HEK293 (cell line): Measurements from ENCODE around the gene ARHGAP10.

ENCODE experiments used
- CTCF ChIA-PET: fragments of 350-600 bp; formaldehyde crosslinking; extraction: SDS; loops from one replicate; lab custom pipeline; 2021; ENCODE audit warnings: antibody characterized with exemption; lab: Yijun Ruan, JAX
- POLR2A ChIA-PET: fragments of 300-600 bp; formaldehyde crosslinking; extraction: SDS; loops from one replicate; lab custom pipeline; 2020; ENCODE audit warnings: antibody characterized with exemption, inconsistent platforms; lab: Yijun Ruan, JAX
- H3K27ac ChIP-seq: fragments of 200-500 bp; sonication (Bioruptor generic); 2 replicates; pipeline ENCODE4 v1.5.1; 2014; ENCODE audit warnings: low read depth, low read length, control low read depth, inconsistent platforms; ENCODE audit errors: extremely low read depth
- H3K36me3 ChIP-seq, 2 experiments: fragments of 200-500 bp in 1 of 2; sonication (Bioruptor generic) in 1 of 2; 1 replicate in 1 of 2; 2 replicates in 1 of 2; pipeline ENCODE4 v1.5.1; 2014 to 2017; ENCODE audit warnings: inconsistent platforms in 2 of 2, low read length in 2 of 2; ENCODE audit not compliant: control insufficient read depth in 2 of 2, insufficient read depth in 1 of 2
- H3K4me1 ChIP-seq: fragments of 200-500 bp; sonication (Bioruptor generic); 2 replicates; pipeline ENCODE4 v1.5.1; 2014; ENCODE audit warnings: mild to moderate bottlenecking, low read length, inconsistent platforms; ENCODE audit not compliant: control insufficient read depth, insufficient read depth
- H3K4me3 ChIP-seq: 2 replicates; pipeline ENCODE4 v1.5.1; 2011; ENCODE audit warnings: low read depth, mild to moderate bottlenecking, control low read depth, low read length, moderate library complexity
- H3K9me3 ChIP-seq: fragments of 200-500 bp; sonication (Bioruptor generic); 2 replicates; pipeline ENCODE4 v1.5.1; 2014; ENCODE audit warnings: low read depth, low read length, inconsistent platforms; ENCODE audit not compliant: control insufficient read depth, insufficient read depth
- MZF1 ChIP-seq: fragments of 450-650 bp; formaldehyde crosslinking; IDR thresholded peaks from 2 replicates; pipeline ENCODE4 v1.5.1; 2017; ENCODE audit warnings: missing biosample characterization, missing genetic modification characterization, borderline replicate concordance
- OVOL3 ChIP-seq: fragments of 450-650 bp; formaldehyde crosslinking; IDR thresholded peaks from 2 replicates; pipeline ENCODE4 v1.5.1; 2016; ENCODE audit warnings: missing biosample characterization, missing genetic modification characterization
- PRDM10 ChIP-seq: fragments of 450-650 bp; formaldehyde crosslinking; IDR thresholded peaks from 2 replicates; pipeline ENCODE4 v1.5.1; 2016; ENCODE audit warnings: missing biosample characterization, missing genetic modification characterization
- TSHZ1 ChIP-seq: fragments of 450-650 bp; formaldehyde crosslinking; IDR thresholded peaks from 2 replicates; pipeline ENCODE4 v1.5.1; 2016; ENCODE audit warnings: missing biosample characterization, missing genetic modification characterization, borderline replicate concordance
- YY1 ChIP-seq: fragments of 450-650 bp; formaldehyde crosslinking; IDR thresholded peaks from 2 replicates; pipeline ENCODE4 v1.5.1; 2018; ENCODE audit warnings: missing biosample characterization, missing genetic modification characterization
- ZNF10 ChIP-seq: fragments of 450-650 bp; formaldehyde crosslinking; IDR thresholded peaks from 2 replicates; pipeline ENCODE4 v1.5.1; 2017; ENCODE audit warnings: missing biosample characterization, missing genetic modification characterization
- ZNF23 ChIP-seq: fragments of 450-650 bp; formaldehyde crosslinking; IDR thresholded peaks from 2 replicates; pipeline ENCODE4 v1.5.1; 2016; ENCODE audit warnings: missing biosample characterization, missing genetic modification characterization, borderline replicate concordance
- ZNF324 ChIP-seq: fragments of 450-650 bp; formaldehyde crosslinking; IDR thresholded peaks from 2 replicates; pipeline ENCODE4 v1.5.1; 2016; ENCODE audit warnings: missing biosample characterization, missing genetic modification characterization
- ZNF354C ChIP-seq: fragments of 450-650 bp; formaldehyde crosslinking; IDR thresholded peaks from 2 replicates; pipeline ENCODE4 v1.5.1; 2016; ENCODE audit warnings: missing biosample characterization, missing genetic modification characterization, low read depth, borderline replicate concordance
- ZNF423 ChIP-seq: fragments of 450-650 bp; formaldehyde crosslinking; IDR thresholded peaks from 2 replicates; pipeline ENCODE4 v1.5.1; 2016; ENCODE audit warnings: missing biosample characterization, missing genetic modification characterization
- ZNF473 ChIP-seq: fragments of 450-650 bp; formaldehyde crosslinking; IDR thresholded peaks from 2 replicates; pipeline ENCODE4 v1.5.1; 2017; ENCODE audit warnings: missing biosample characterization, missing genetic modification characterization
- ZNF48 ChIP-seq: fragments of 450-650 bp; formaldehyde crosslinking; IDR thresholded peaks from 2 replicates; pipeline ENCODE4 v1.5.1; 2016; ENCODE audit warnings: missing biosample characterization, missing genetic modification characterization
- ZNF510 ChIP-seq: fragments of 450-650 bp; formaldehyde crosslinking; IDR thresholded peaks from 2 replicates; pipeline ENCODE4 v1.5.1; 2018; ENCODE audit warnings: mild to moderate bottlenecking, missing genetic modification characterization, missing biosample characterization; ENCODE audit not compliant: insufficient replicate concordance
- ZNF555 ChIP-seq: fragments of 450-650 bp; formaldehyde crosslinking; conservative IDR thresholded peaks from 2 replicates; pipeline ENCODE4 v1.5.1; 2017; ENCODE audit warnings: missing biosample characterization, mild to moderate bottlenecking, missing genetic modification characterization, inconsistent platforms
- ZNF558 ChIP-seq: fragments of 450-650 bp; formaldehyde crosslinking; IDR thresholded peaks from 2 replicates; pipeline ENCODE4 v1.5.1; 2016; ENCODE audit warnings: missing biosample characterization, missing genetic modification characterization
- ZNF639 ChIP-seq: fragments of 450-650 bp; formaldehyde crosslinking; IDR thresholded peaks from 2 replicates; pipeline ENCODE4 v1.5.1; 2016; ENCODE audit warnings: missing biosample characterization, missing genetic modification characterization
- ZSCAN16 ChIP-seq: fragments of 450-650 bp; formaldehyde crosslinking; IDR thresholded peaks from 2 replicates; pipeline ENCODE4 v1.5.1; 2016; ENCODE audit warnings: missing biosample characterization, missing genetic modification characterization
- ZSCAN5A ChIP-seq: fragments of 450-650 bp; formaldehyde crosslinking; IDR thresholded peaks from 2 replicates; pipeline ENCODE4 v1.5.1; 2016; ENCODE audit warnings: missing biosample characterization, missing genetic modification characterization
- TF ChIP-seq, protein P1 (sequence below): fragments of 450-650 bp; formaldehyde crosslinking; IDR thresholded peaks from 2 replicates; pipeline ENCODE4 v1.5.1; 2016; ENCODE audit warnings: missing biosample characterization, missing genetic modification characterization, low read depth

Gene ARHGAP10

GRCh38 chr4:147815741-147816140 lies 83.9 kb downstream of the ARHGAP10 start:
- H3K27ac ChIP-seq: peak overlapping the region; percentile 16; the same call in 1 of the 2 replicates
- no peaks in the 10 kb centered on the region for H3K9me3 ChIP-seq
- CTCF ChIA-PET: interaction anchor here (1.6 kb wide), 1 partner anchor 50 kb away, joined by 4 read pairs; no protein-coding TSS in a partner anchor
- POLR2A ChIA-PET: no interaction called here
- no peak for TF ChIP-seq ZNF510 (tag by site-specific recombination)
- no peak for TF ChIP-seq ZSCAN16 (tag by site-specific recombination)
- no peak for TF ChIP-seq ZNF48 (tag by site-specific recombination)
- TF ChIP-seq ZNF23 (tag by site-specific recombination): no peak
- TF ChIP-seq ZNF555 (tag by site-specific recombination): no peak
- TF ChIP-seq ZNF10 (tag by site-specific recombination): no peak
- TF ChIP-seq ZNF473 (tag by site-specific recombination): no peak
- TF ChIP-seq, protein P1, sequence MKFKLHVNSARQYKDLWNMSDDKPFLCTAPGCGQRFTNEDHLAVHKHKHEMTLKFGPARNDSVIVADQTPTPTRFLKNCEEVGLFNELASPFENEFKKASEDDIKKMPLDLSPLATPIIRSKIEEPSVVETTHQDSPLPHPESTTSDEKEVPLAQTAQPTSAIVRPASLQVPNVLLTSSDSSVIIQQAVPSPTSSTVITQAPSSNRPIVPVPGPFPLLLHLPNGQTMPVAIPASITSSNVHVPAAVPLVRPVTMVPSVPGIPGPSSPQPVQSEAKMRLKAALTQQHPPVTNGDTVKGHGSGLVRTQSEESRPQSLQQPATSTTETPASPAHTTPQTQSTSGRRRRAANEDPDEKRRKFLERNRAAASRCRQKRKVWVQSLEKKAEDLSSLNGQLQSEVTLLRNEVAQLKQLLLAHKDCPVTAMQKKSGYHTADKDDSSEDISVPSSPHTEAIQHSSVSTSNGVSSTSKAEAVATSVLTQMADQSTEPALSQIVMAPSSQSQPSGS: no peak
- no peak for TF ChIP-seq TSHZ1
- TF ChIP-seq YY1 (tag by site-specific recombination): no peak
- no peak for TF ChIP-seq ZNF639 (tag by site-specific recombination)
- no peak for TF ChIP-seq OVOL3 (tag by site-specific recombination)
- no peak for TF ChIP-seq ZSCAN5A (tag by site-specific recombination)
- no peak for TF ChIP-seq ZNF324 (tag by site-specific recombination)
- no peak for TF ChIP-seq PRDM10 (tag by site-specific recombination)
- TF ChIP-seq ZNF423: no peak
- no peak for TF ChIP-seq MZF1 (tag by site-specific recombination)
- no peak for TF ChIP-seq ZNF354C
- TF ChIP-seq ZNF558: no peak
- TF ChIP-seq, all 188 proteins: peak for 0
- H3K36me3 ChIP-seq: no peaks in the 10 kb centered on the region
- H3K4me3 ChIP-seq: no peak overlapping the region
- H3K4me1 ChIP-seq: peaks cover 31% of the 10 kb centered on the region
